NCI-H345 treated with DMSO at 0.1 percent for 48 hours (cell line): ENCODE measurements around the gene PCARE.

ENCODE experiments used
- DNase-seq: peaks from one replicate; lab custom pipeline; 2025; ENCODE audit not compliant: unreplicated experiment; lab: John Stamatoyannopoulos, UW

The PCARE gene

DNA sequence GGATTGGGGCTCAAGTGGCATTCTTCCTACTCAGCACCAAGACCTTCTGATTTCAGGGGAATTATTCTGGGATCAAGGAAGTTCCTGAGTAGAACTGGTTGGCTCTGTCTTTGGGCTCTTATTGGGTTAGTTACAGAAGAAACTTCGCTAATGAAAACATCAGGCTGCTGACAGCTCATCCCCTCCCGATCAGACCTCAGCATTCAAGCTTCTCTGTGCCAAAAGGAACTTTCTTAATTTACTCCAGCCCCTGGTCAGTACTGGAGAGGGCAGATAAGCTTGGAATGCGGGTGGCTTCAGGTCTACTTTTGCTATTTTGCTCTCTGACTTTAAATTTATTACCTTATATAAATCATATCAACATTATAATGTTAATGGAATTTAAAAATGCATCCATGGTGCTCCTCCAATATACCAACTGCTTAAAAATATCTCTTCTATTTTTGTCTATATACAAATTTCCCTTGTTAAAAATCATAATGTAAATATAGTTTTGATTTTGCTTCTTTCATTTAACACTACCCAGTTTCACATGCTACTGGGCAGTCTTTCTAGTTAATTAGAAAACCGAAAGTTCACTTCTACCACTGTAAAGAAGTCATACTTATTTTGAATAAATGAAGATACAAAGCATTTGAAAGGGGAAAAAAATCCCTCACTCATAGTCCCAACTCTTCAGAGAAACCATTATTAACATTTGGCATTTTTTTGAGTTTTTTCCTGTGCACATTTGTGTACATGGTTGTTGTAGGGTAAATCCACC lies 34.4 kb downstream of the PCARE start:
- DNase-seq, result no peak

DNA sequence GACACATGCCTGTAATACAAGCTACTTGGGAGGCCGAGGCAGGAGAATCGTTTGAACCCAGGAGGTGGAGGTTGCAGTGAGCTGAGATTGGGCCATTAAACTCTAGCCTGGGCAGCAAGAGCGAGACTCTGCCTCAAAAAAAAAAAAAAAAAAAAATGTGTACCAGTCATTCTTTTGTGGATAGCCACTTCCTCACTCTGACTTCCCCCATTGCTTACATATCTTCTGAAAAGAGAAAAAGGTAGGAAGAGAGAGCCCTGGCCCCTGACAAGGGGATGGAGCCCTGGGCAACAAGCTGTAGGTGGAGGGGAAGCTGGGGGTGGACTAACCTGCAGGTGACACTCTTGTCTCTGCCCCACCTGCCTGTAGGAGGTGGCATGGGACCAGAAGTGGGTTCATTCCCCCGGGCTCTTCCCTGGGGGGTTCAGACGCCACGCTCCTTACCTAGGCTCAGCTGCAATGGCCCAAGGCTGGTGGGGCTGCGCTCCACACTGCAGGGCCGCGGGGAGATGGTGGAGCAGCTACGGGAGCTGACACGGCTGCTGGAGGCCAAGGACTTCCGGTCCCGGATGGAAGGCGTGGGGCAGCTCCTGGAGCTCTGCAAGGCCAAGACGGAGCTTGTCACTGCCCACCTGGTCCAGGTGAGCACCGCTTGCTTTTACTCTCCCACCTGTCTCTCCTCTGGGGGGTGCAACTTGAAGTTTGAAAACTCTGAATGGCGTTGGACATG lies 39.1 kb downstream of the PCARE start:
- no peak for DNase-seq

DNA sequence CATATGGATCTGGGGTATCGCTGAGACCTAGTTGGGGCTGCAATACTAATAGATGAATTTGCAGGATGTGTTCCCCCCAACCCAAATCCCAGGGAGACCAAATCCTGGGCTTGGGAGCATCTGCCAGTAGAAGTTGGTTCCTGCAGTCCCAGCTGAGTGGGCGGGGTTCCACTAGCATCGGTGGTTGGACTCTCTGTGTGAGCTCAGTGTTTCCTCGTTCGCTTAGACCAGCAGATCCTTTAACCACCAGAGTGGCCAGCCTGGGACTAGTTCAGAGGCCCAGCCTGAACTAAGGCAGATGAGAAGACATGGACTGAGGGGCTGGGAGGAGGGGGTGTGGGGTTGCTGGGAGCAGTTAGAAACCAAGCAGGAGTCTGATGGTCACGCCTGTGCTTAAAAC lies 40.7 kb downstream of the PCARE start:
- DNase-seq, result no peak

DNA sequence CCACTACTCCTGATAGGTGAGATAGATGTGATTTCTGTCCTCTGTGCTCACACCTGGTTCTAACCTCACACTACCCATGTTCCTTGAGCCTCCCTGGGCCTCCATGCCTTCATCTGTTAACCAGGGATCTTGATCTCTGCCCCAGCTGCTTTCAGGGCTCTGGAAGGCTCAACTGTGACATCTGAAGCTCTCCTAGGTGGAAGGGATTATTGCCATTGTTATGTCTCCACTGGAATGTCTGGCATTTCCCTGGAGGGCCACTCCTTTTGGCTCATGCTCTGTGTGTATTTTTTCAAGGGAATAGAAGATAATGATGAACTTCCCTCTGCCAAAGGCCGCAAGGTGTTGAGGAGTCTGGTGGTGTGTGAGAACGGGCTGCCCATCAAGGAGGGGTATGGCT lies 41.2 kb downstream of the PCARE start:
- no peak for DNase-seq

DNA sequence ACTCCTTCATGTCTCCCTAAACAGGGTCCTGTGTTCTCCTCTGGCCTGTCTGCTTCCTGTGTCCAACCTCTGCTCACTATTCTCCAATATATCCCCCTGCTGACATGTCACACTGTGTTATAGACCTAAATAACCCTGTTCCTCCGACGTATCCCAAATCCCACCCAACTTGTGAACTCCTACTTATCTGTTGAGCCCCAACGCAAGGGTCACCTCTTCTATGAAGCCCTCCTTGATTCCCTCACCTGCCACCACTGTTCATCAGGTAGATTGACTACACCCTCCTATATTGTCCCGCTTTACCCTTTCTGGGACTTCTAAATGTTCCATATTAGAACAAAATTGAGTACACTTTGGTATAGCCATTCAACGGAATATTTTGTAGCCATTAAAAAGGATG lies 42.1 kb downstream of the PCARE start:
- DNase-seq, result no peak

DNA sequence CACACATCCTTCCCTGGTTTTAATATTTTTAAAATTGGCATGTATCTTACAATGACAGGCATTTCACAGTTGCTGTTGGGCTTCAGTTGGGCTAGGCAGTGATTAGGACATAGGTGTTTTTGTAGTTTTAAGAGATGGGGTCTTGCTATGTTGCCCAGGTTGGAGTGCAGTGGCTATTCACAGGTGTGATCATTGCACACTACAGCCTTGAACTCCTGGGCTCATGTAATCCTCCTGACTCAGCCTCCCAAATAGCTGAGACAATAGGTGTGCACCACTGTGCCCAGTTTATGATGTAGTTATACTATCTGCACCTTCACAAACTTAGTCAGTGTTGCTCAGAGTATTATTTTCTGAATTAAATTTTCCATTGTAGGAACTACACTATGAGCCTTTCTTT lies 43.3 kb downstream of the PCARE start:
- DNase-seq, result no peak

DNA sequence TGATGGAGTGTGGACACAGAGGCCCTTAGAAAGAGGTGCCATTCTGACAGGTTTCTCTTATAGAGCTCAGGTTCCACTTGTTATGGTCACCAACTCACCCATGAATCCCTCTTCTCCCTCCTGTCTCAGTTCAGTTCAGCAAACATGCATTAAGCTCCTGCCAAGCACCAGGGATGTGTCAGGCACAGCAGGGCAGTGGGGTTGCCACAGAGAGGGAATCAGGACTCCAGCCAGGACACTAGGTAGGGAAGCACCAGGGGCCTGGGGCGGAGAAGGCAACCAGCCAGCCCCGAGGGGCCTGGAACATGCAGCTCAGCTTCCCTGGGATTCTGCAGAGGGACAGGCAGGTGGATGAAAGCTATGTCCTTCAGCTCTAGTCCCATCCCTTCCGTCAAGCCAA lies 48.6 kb downstream of the PCARE start:
- no peak for DNase-seq

DNA sequence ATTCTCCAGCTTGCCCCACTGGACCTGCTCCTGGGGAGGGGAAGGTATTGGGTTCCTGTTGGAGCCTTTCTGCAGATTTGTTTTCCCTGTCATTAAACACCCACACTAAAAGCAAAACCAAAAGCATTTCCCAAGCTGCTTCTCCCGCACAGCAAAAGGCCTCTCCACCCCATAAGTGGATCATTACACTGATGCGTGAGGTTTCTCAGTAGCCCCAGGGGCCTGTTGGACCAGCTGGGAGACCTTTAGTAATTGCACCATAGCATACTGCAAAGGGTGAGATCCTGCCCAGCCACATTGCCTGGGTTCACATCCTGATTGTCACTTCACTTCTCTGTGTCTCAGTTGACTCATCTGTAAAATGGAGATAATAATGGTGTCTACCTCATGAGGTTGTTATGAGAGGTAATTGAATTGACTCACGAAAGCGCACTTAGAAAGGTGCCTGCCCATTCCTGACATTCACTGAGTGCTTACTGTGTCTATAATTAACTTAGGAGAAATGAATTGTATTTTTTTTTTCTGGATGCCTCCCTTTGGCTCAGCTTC lies 49.4 kb downstream of the PCARE start:
- DNase-seq, result no peak

DNA sequence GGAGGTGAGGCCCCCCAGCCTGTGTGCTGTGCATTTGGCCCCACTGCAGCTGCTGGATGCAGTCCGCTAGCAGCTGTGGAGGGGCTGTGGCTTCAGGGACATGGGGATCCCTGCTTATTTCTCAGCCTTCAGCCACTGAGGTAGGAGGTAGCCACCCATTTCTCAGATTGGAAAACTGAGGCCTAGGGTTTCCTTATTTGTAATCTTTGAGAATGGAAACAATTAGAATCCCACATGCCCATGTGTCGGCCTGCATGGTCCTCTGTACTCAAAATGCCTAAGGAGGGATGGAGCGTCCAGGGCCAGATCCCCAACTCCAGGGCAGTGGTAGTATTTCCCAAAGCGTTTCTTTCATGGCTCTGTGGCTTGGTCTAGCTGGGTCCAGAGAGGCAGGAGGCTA lies 51.1 kb downstream of the PCARE start:
- DNase-seq, result no peak

DNA sequence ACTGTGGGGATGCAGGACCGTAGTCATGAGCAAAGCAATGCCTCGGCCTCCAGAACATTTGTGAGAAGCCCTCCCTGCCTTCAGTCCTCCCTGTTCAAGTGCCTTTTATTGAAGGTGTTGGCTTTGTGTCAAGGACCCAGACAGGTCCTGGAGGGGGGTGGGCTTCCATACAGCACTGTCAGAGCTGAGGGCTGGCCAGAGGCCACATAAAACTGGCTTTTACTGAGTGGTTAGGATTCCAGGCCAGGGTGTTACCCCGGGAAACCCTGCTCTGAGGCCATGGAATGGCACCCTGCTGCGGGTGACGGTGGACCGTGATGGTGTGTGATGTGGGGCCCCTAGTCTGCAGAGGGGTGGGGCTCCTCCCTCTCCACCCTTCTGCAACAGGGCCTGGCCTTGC lies 51.6 kb downstream of the PCARE start:
- DNase-seq, result no peak

DNA sequence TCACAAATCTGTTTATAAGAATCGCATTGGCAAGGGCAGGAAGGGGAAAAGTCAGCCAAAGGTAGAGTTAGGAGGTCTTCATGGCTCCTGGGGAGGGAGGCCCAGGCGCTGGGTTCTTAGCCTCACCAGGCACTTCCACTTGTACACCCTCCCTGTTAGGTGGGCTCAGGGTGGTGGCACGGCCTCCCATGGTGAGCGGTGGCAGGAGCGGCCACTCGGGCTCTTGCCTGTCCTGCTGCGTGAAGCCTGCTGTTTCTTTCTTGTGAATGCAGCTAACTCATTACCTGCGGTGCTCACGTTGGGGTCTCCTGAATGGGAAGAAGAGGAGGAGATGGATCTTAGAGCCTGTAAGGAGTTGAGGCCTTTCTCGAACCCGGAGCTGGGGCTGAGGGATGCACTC lies 52.4 kb downstream of the PCARE start:
- DNase-seq, result no peak

DNA sequence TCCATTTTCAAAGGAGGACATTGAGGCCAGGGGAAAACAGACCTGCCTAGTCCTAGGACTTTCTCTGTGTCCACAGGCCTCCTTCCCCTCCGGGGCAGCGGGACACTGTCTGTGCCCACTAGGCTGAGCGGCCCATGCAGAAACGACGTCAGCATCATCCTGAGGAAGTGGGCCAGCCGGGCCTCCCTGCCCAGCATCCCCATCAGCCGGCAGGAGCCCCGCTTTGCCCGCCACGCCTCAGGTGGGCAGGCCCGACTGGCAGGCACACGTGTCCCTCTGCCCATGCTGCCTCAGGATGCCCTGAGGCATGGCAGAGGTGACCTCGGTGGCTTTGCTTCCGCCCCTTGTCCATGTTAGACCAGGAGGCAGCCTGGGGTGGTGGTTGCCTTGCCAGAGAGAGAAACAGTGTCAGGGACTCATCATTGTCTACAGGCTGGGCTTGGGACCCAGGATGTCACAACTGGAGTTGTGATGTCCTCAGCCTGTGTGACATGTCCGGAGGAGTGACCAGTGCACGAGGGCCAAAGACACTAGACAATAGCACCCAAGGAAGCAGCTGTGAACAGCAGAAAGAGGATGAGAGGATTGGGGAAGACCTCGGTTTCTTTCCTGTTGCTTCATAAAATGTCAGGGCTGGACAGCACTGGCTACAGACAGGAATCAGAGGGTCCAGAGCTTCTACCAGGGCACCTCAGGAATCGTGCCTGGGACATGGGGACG lies 56.4 kb downstream of the PCARE start:
- DNase-seq, result no peak

DNA sequence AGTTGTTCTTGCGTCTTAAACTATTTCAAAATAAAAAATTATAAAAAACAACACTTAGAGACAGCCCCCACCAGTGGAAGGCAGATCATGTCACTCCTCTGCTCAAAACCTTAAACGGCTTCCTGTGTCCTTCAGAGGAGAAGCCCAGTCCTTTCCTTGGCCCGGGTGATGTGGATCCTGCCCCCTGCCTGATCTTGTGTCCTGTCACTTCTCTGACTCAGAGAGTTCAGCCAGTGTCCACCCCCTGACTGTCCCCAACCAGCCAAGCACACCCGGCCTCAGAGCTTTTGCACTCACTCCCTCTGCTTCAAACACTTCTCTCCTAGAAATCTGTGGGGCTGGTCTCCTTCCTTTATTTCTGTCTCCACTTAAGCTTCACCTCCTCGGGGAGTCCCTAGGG lies 57.8 kb downstream of the PCARE start:
- DNase-seq, result no peak

DNA sequence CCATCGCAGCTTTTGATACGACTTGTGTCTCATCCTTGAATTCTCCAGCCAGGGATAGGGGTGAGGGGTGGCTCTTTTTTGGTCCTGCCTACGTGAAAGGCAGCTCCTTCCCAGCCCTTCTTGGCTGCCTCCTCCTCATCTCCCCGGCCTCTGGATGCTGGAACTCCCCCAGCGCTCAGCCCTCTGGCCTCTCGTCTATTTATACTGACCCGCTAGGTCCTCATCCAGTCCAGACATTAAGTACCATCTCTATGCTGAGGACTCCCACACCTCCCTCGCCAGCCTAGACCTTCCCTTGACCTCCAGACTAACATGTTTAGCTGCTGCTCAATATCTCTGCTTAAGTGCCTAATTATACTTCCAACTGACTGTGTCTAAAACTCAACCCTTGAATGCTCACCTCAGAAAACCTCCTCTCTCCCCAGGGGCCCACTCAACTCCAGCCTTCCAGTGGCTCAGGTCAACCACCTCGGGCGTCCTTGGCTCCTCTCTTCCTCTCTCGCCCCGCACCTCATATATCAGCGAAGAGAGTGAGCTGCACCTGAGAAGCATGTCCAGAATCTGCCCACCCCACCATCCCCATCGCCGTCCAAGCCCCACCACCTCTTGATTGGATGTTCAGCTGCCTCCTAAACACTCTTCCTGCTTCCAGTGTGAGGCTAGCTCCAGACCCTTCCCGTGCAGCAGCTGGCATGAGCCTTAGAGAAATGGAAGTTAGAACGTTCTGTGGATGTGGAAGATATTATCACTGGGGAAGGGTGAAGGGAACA lies 58.4 kb downstream of the PCARE start:
- no peak for DNase-seq

DNA sequence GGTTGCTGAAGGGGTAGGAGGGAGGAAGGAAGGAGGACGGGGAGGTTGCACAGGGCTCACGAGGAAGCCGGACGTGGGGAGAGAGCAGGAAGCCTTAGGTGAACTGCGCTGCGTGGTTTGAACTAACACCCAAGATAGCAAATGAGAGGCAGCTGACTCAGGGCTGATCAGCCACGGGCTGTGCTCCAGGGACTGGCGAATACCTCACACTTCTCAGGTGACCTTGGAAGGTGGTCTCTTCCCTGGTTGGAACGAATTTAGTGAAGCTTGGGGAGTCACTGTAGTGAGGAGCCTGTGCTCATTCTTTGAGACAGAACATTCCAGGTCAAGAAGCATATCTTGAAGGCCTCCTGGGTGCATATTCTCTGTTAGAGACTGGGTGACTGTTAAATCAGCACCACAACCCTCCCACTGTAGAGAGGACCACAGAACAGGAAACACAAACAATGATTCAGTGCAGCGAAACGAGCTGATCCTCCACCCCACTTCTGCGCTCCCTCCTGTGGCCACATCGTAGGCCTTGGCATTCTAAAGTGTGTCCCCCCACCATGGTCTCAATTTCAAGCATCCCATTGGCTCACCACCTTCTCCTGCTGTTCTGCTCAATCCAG lies 59.4 kb downstream of the PCARE start:
- DNase-seq, result no peak

DNA sequence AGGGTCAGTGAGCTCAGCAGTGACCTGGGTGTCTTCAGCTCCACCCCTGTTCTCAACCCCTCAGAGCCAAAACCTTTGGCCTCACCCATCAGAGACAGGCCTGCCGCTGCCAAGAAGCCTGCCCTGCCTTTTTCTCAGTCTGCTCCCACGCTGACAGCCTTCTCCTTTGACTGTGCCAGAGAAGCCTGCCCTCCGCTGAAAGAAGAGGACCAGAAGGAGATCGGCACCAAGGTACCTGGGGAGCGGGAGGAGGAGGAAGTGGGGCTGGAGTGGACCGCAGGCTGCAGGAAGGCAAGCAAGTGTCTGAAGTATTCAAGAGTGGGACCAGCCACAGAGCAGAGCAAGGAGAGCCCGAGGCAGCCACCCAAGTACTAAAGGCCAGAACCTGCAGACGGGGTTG lies 60.0 kb downstream of the PCARE start:
- no peak for DNase-seq

DNA sequence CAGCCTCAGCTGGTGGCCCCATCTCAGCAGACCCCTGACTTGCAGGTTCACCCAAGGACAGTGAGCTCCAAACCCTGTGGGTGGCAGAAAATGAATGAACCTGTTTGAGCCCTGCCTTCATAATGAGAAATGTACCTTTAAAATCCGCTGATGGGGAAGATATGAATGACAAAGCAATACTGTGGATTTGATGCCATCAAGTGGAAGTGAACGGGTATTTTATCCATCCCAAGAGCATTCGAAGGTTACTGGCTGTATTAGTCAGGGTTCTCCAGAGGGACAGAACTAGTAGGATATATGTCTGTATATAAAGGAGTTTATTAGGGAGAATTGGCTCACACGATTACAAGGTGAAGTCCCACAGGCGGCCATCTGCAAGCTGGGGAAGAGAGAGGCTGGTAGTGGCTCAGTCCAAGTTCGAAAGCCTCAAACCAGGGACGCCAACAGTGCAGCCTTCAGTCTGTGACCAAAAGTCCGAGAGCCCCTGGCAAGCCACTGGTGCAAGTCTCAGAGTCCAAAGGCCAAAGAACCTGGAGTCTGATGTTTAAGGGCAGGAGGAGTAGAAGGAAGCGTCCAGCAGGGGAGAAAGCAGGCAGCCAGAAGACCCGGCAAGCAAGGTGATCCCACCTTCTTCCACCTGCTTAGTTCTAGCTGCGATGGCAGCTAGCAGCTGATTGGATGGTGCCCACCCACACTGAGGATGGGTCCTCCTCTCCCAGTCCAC lies 61.1 kb downstream of the PCARE start:
- no peak for DNase-seq

DNA sequence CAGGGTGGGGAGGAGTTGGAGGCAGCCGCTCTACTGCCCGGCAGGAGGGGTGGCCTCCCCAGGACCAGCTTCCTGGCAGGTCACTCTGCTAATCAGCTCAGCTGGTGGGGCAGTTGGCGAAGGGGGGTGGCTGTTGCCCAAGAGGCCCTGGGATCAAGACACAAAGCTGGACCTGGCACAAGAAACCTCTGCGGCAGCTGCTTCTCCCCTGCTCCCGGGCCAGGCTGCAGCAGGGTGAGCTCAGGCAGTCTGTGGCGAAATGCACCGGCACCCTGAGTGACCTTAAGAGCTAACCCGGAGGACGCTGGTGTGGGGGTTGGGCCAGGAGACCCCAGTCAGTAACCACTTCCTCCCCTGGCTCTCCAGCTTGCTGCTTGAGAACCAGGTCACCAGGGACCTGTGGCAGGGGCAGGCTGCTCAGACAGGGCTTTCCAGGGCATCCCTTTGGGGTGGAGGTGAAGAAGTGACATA lies 62.1 kb downstream of the PCARE start:
- no peak for DNase-seq
